Kasumi-1 (cell line): ENCODE results near the gene PCLO.
"Not testable (repeated sequence)": the region's sequence is repeated elsewhere in the genome, so short reads cannot be mapped to it uniquely, and the experiment has no call there.

Experiments used
- DNase-seq, 2 experiments: peaks; one replicate each; lab custom pipeline; 2025; lab: John Stamatoyannopoulos, UW

PCLO gene

GRCh38 chr7:82964150-82964882 lies 198.4 kb downstream of the PCLO start:
- DNase-seq: no peak

DNA sequence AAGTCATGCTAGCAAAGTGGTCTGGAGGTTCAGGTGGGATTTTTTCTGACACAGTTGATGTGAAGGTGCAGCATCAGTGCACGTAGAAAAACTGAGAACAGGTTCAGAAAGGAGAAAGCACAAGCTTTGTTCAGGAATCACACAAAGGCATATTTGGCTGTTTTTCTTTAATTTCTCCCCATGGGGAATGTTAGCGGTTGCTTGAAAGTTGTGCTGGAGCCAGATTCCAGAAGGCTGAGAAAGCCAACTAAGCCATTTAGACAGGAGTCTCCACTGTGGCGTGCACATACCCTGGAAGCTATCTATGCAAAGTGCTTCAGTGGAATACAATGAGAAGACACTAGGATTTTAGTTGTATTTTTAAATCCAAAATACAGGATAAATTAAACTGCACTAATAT lies 201.4 kb downstream of the PCLO start:
- DNase-seq: no peak

DNA sequence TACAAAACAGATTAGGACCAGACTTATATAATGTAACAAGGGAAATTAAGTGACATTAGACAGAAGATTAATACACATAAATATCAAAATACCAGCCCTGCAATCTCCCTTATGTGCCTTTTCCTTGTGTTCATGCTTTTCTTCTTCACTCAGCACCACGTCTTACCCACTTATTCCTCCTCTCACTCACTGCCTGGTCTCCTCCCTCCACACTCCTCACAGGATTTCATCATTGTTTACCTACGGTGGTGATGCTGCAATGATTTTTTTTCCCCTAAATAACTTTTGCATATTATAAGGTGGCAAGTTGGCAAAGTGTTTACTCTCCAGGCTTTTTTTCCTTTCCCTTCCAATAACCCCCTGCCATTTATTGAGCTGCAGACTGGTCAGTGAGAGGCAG lies 203.2 kb downstream of the PCLO start:
- no peak for DNase-seq

- DNase-seq: no peak
Measured at GRCh38 chr7:82957521-82957920, 205.2 kb downstream of the PCLO start.

- DNase-seq: no peak
Measured at GRCh38 chr7:82953324-82954027, 209.2 kb downstream of the PCLO start.

DNA sequence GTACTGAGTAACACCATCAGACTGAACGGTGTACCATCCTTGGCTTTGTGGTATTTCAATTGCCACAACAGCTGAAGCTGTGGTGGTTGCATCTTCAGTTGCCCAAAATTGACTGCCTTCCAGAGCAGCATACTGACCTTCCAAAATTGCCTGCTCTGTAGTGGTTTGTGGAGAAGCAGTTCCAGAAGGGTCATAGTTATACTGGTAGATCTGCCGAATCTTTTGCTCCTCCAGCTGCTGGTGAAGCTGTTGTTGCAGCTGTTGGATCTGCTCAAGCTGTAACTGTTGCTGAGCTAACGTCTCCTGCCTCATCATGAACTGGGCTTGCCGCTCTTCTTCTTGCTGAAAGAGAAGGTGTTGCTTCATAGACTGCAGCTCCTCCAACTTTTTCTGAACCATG lies 212.2 kb downstream of the PCLO start:
- no peak for DNase-seq

- DNase-seq: no peak
Measured at GRCh38 chr7:82945480-82945879, 217.2 kb downstream of the PCLO start.

GRCh38 chr7:82945056-82945455 lies 217.6 kb downstream of the PCLO start:
- no peak for DNase-seq

DNA sequence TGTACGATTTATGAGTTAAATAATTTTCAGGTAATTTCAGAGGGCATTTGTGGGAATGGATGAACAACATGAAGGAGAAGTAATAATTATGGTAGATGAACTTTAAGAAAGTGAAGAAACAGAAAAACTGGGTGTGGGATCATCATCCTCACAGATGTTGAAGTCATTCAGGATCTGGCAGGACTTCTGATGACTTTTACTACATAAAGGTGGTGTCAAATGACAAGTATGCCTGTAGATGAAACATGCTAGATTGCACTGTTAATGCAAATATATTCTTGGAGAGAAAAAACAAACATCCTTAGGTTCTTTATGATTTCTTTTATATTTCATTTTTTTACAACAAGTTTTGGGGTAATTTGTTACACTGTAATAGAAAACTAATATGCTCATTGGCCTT lies 230.2 kb downstream of the PCLO start:
- no peak for DNase-seq

DNA sequence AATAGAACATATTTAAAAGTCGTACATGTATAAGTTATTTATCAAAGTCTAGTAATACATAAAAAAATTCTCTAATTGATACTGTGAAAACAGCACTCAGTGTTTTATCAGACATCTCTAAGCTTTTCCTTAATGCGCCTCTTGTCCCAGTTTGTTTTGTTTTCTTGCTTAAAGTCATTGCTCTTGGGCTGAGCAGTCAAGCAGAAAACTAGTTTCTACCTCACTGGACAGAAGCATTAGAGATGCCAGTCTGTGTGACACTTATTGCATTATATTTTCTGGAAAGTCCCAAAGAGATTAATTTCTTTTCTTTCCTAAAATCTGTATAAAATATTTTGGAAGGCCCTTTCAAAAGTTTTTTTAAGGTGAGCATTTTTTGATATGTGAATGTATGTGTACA lies 236.2 kb downstream of the PCLO start:
- DNase-seq: no peak

GRCh38 chr7:82925331-82925730 lies 237.4 kb downstream of the PCLO start:
- no peak for DNase-seq

GRCh38 chr7:82906502-82906901 lies 256.2 kb downstream of the PCLO start:
- no peak for DNase-seq

GRCh38 chr7:82904871-82905270 lies 257.8 kb downstream of the PCLO start:
- no peak for DNase-seq

GRCh38 chr7:82901098-82901497 lies 261.6 kb downstream of the PCLO start:
- DNase-seq: not testable (repeated sequence)

DNA sequence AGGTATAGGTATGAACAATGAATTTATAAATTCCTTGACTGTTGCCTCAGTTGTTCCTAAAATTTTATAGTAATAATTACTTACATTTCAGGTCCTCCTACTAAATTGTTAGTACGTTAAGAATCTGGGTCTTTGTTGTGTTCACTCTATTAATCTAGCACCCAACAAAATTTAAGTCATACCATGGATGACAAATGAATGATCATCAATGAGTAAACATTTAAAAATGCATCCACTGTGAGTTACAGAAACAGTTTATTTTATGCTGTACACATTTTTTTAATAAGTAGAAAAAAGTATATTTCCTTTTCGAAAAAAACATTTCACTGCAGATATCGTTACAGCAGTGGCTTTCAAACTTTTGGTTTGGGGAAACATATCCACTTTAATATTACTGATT lies 265.2 kb downstream of the PCLO start:
- no peak for DNase-seq

GRCh38 chr7:82894341-82894740 lies 268.3 kb downstream of the PCLO start:
- DNase-seq: not testable (repeated sequence)

DNA sequence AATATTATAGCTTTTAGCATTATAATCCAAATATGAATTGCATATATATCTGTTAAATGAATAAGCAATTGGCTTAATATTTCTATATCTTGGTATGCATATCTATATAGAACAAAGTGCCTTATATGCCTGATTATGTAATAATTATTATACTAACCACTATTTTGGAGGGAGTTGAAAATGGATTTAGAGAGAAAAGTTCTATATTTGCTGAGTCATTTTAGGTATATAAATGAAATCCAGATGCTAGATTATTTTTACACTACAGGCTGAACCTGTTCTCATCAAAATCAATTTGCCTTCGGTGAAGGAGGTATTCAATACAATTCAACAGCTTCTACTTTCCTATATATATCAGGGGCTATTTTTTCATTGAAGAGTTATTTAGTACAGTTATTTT lies 276.4 kb downstream of the PCLO start:
- DNase-seq: no peak

- DNase-seq: no peak
Measured at GRCh38 chr7:82865856-82866255, 296.8 kb downstream of the PCLO start.

- DNase-seq: peak; percentile 20 to 23
Measured at GRCh38 chr7:82859106-82859850, 303.4 kb downstream of the PCLO start.

GRCh38 chr7:82851121-82851520 lies 311.6 kb downstream of the PCLO start:
- DNase-seq: no peak

- no peak for DNase-seq
Measured at GRCh38 chr7:82841828-82842227, 320.9 kb downstream of the PCLO start.

- DNase-seq: no peak
Measured at GRCh38 chr7:82840061-82840460, 322.6 kb downstream of the PCLO start.

GRCh38 chr7:82839555-82839954 lies 323.1 kb downstream of the PCLO start:
- DNase-seq: no peak
